ENCODE results near the gene GPD2.

DNA sequence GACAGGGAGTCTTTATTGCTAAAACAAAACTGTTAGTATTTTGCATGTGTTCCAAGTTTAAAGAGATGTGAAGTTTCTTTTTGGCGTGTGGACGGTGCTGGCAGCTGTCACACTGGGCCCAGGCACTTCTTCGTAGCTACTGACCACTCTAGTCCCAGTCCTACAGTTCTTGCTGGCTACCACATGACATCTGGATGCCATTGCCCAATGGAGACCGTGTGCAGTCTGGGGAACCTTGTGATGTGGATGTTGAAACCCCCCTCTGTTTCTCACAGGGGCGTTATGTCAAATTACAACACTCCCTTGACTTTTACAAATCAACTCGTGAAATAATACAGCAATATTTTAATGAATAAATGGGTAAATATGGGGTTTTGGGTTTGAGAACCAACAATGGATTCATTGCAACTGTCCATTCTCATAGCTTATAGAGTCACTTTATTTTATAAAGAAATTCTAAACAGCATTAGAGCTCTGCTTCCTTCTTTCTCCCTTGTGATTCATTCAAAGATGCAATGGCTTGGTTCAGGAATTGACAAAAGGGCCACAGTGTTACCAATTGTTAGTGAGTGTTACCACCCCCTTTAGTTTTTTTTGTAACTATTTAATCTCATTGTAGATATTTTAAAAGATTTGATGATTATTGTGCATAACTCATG lies 1.2 kb downstream of the GPD2 start:
- TF ChIP-seq TAF1 (IDR thresholded peaks at IDR 0.05; ENCODE audit: low read depth, low read length) (no peak), POLR2A (IDR thresholded peaks at IDR 0.05; ENCODE audit: low read depth, low read length) (no peak), POLR2AphosphoS5 (IDR thresholded peaks at IDR 0.05; ENCODE audit: low read depth, low read length) (no peak), PAX5 (IDR thresholded peaks at IDR 0.05; ENCODE audit: insufficient read depth, low read length, severe bottlenecking) (no peak), POU2F2 (IDR thresholded peaks at IDR 0.05; ENCODE audit: low read depth, low read length) (no peak), SPI1 (IDR thresholded peaks at IDR 0.05; ENCODE audit: low read depth, low read length) (no peak)
